Frontal cortex (tissue), 4 donors: ENCODE measurements around the gene FOLR2. TPM values are rescaled to one million over a fixed set of nuclear protein-coding genes. Genes with fewer than 3 reads are reported as not detected.
"Not testable (repeated sequence)": the region's sequence is repeated elsewhere in the genome, so short reads cannot be mapped to it uniquely, and the experiment has no call there.

Experiments
- DNase-seq, 2 donors: peaks; one replicate each; pipeline ENCODE4 v3.0.0; 2012; ENCODE audit warnings: low spot score in 2 of 2
- FAIRE-seq: peaks from 2 replicates; lab custom pipeline; 2012; peaks lifted over from hg19 to GRCh38; lab: Jason Lieb, UNC
- total RNA-seq: library from RNA; depleted of rRNA; stranded (reverse); fragments of >200 nt; gene quantifications from one replicate; pipeline ENCODE4 v1.2.3, GENCODE V29; 2014
- donor health status: control.
- donor health status: control.
- donor health status: control.

FOLR2 gene
- total RNA-seq, 1 donor from 2014 or later, result 5.7 TPM

DNA sequence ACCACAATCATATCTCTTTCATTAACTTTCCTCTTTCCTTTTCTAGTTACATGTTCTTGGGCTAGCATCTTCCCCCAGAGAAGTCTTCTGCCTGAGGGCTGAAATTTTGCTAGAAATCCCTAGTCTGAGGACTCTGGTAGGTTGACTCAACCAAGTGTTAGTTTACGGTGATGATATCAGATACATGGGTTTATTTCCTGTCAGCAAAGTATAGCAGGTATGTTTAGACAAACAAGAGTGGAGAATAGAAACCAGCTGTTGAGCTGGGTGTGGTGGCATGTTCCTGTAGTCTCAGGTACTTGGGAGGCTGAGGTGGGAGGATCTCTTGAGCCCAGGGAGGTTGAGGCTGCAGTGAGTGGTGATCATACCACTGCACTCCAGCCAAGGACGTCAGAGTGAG, 13.4 kb upstream of the FOLR2 start:
- no peak for FAIRE-seq
- DNase-seq, result no peak

DNA sequence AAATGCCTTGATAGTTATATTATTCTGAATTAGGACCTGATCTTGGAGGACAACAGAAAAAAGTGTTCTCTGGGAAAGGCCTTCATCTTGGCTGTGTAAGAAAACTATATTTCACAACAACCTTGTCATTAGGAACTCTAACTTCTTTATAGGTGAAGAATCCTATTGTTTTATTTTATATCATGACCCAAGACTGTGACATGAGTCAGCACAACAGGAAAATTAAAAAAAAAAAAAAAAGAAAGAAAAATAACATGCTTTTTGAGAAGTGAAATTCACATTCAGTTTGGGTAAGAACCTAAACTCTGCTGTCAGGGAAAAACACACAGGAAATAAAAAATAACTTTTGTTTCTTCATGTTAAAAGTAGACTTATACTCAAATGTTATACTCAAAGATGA, 11.7 kb upstream of the FOLR2 start:
- DNase-seq, result no peak
- no peak for FAIRE-seq

DNA sequence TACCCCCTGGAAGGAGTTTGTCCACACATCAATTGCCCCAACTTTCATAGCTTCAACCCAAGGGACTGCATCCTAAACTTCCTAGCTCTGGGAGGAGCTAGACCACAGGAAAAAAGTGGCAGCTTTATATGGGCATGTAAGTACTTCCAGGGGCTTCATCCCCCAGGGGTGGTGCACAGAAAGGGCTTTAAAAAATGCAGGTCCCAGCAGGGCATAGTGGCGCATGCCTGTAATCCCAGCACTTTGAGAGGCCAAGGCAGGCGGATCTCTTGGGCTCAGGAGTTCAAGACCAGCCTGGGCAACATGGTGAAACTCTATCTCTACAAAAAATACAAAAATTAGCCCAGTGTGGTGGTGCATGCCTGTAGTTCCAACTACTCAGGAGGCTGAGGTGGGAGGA, 9.8 kb upstream of the FOLR2 start:
- not testable (repeated sequence) for FAIRE-seq, DNase-seq

DNA sequence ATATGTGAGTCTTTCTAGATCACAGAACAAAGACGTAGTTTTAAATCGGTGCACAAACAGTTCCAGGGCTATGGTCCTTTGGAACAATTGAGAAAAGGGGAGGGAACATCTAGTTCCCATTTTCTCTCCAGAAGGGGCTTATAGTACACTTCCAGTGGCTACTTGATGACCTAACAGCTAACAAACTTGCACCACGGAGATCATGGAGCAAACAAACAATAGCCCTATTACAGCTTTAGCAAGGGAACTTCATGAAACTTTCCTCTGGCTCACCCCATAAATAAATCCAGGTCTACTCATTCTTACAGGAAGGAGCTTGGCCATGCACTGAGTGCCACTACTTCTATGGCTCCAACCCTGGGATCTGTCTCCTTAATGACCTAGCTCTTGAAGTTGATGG, 8.3 kb upstream of the FOLR2 start:
- FAIRE-seq (no peak), DNase-seq (no peak)

DNA sequence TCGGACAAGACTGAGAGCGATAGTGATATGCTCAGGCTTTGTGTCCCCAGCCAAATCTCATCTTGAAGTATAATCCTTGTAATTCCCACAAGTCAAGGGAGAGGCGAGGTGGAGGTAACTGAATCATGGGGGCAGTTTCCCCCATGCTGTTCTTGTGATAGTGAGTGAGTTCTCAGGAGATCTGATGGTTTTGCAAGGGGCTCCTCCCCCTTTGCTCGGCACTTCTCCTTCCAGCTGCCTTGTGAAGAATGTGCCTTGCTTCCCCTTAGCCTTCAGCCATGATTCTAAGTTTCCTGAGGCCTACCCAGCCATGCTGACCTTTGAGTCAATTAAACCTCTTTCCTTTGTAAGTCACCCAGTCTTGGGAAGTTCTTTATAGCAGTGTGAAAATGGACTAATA, 7.5 kb upstream of the FOLR2 start:
- FAIRE-seq (no peak), DNase-seq (no peak)

DNA sequence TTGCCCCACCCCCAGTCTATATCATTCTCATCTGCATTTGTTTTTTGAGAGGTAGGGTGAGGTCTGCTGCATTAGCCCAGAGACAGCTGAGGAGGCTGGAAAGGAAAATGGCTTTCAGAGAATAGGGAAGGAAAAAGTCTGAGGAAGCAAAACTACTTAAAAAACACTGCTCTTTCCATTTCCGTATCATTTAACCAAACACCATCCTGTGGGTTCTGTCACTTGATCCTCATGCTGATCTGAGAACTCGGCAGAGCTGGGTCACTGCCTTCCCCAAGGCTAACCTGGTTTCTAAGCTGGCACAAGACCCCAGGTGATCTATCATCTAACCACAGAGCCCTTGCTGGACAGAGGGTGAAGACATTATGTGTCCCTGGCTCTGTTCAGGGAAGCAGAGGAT, 1.2 kb downstream of the FOLR2 start:
- FAIRE-seq (no peak), DNase-seq (no peak)

DNA sequence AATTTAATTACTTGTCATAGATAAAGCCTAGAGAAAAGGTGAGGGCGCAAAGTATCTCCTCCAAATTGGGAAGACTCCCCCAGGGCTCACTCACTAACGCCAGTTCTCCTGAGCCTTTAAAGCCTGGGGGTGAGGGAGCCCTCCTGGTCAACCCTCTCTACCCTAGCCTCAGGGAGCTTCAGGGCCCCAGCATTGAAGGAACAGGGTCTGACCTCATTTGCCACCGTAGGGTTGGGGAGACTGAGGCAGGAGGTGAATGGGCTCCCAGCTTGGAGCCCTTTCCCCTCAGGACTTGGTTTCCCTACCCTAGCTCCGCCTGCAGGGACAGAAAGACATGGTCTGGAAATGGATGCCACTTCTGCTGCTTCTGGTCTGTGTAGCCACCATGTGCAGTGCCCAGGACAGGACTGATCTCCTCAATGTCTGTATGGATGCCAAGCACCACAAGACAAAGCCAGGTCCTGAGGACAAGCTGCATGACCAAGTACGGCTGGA, 1.7 kb downstream of the FOLR2 start:
- FAIRE-seq (no peak), DNase-seq (no peak)

DNA sequence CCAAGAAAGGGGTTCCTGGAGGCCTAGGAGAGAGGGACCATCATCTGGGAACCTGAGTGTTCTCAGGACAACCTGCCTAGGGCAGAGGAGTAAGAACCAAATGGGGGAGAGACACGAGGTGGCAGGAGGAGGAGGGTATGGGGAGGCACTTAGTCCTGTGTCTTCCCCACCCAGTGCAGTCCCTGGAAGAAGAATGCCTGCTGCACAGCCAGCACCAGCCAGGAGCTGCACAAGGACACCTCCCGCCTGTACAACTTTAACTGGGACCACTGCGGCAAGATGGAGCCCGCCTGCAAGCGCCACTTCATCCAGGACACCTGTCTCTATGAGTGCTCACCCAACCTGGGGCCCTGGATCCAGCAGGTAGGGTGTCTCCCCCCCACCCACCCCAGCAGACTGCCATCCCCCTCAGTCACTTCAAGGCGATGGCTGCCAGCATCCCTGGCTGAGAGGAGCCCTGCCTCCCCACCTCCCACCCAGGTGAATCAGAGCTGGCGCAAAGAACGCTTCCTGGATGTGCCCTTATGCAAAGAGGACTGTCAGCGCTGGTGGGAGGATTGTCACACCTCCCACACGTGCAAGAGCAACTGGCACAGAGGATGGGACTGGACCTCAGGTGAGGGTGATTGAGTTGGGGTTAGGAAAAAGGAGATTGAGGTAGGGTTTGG, 4.2 kb downstream of the FOLR2 start:
- FAIRE-seq, result no peak
- DNase-seq, result no peak

DNA sequence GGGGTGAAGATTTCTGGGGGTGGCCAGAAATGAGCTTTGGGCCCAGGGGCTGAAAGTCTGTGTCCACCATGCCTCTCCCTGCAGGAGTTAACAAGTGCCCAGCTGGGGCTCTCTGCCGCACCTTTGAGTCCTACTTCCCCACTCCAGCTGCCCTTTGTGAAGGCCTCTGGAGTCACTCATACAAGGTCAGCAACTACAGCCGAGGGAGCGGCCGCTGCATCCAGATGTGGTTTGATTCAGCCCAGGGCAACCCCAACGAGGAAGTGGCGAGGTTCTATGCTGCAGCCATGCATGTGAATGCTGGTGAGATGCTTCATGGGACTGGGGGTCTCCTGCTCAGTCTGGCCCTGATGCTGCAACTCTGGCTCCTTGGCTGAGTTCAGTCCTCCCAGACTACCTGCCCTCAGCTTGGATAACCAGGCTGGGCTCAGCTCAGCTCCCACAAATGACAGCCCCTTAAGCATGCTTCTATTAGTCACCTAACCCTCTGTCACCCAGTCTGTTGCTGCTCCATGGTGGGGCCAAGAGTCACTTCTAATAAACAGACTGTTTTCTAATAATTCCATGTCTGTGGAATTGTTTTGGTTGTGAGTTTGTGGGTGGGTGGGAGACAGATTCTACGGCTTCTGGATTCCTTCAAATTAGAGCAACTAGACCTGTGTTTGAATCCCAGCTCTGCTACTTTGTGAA, 4.9 kb downstream of the FOLR2 start:
- DNase-seq (no peak), FAIRE-seq (no peak)

DNA sequence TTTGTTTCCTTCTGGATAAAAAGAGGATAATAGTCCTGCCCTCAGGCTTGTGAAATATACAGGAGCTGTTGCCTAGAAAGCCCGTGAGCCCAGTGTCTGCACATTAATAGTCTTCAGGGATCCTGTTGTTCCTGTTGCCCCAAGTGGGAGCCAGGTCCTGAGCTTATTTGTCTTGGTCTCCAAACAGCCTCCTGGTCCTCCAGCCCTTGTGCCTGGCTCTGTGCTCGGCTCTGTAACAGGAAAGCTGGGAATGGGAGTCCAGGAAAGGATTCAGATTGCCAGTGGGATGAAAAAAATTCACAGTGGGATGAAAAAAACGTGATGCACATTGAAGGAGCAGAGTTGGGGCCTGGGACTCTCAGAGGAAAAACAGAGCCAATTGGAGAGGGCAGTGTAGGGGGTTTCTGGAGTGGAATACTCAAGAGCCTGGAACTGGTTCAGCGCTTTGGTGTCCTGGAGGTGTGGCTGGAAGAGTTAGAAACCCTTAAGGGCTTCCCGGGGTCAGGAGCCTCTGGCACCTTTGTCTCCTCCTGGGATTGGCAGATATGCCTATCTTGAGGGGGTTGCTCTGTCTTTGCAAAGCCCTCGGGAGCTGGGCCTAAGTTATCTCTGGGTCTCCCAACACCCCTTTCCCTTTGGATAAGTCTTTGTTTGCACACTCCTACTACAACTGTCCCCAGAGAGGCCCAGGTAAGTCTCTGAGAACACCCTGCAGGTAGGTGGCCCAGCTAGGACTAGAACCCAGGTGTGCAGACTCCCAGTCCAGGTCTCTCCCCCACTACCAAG, 5.7 kb downstream of the FOLR2 start:
- no peak for DNase-seq
- no peak for FAIRE-seq

DNA sequence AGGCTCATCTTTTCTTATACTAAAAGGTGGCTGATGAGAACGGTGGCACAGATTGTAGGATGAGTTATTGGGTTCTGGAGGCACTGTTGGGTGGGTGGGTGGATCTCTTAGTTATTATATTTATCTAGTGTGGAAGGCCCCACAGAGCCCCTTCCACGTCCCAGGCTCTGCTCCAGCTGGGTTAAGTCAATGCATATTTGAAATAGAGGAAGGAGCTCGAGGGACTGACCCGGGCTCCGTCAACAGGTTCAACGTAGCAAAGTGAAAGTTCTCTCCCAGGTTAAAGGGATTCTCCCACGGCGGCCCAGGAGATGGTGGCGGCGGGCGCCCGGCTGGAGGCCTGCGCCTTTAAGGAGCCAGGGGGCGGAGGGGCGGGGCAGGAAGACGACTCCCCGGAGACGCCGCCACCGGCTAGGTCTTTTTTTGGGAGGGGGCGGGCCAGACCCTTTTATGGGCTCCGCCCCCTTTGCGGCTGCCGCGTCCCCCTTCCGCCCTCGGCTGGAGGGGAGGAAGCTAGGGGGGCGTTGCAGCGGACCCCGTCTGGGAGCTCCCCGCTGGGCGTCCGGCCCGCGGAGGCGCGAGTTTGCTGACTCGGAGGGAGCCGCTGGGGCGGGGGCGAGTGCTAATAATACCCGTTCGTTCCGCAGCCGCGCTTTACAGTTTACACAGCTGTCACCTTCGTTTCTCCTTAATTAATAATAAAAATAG, 6.5 kb downstream of the FOLR2 start:
- DNase-seq, result peak; percentile 68 to 78
- no peak for FAIRE-seq

DNA sequence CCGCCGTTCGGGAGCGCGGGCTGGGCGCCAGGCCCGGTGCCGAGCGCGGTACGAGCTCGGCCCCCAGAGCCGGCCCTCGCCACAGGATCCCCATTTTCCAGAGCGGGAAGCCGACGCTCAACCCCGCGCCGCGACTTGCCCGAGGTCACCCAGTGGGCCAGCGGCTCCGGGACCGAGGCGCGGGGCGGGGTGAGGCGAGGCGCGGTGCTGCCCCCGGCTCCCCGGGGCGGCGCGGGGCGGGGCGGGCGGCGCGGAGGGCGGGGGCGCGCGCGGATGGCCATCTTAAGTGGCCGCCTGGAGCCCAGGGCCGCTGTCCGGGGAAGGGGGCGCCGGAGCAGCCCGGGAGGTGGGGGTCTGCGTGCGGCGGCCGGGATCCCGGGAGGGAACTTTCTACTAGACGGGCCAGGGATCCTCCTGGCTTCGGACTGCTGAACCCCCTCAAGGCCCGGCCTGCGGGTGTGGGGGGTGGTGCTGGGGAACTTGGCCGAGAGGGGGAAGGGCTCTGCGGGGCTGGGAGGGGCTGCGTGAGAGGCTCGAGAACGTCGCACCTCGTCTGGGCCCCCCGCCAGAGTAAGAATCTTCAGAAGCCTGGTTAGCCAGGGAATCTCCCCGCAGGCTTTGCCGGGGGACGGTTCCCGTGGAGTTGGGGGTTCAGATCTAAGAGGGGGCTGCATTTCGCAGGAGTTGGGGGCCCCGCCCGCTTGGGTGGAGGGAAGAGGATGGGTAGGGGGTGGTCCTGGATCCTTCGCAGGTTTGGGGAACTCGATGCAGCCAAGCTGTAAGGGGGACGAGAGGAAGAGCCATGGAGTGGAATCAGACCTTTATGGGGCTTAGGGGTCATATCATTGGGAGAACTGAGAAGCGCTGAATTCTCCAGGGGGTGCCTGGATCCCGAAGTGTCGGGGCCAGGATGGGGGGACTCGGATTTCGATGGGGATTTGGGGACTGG, 7.3 kb downstream of the FOLR2 start:
- FAIRE-seq (no peak), DNase-seq (peak; percentile 57 to 68)

DNA sequence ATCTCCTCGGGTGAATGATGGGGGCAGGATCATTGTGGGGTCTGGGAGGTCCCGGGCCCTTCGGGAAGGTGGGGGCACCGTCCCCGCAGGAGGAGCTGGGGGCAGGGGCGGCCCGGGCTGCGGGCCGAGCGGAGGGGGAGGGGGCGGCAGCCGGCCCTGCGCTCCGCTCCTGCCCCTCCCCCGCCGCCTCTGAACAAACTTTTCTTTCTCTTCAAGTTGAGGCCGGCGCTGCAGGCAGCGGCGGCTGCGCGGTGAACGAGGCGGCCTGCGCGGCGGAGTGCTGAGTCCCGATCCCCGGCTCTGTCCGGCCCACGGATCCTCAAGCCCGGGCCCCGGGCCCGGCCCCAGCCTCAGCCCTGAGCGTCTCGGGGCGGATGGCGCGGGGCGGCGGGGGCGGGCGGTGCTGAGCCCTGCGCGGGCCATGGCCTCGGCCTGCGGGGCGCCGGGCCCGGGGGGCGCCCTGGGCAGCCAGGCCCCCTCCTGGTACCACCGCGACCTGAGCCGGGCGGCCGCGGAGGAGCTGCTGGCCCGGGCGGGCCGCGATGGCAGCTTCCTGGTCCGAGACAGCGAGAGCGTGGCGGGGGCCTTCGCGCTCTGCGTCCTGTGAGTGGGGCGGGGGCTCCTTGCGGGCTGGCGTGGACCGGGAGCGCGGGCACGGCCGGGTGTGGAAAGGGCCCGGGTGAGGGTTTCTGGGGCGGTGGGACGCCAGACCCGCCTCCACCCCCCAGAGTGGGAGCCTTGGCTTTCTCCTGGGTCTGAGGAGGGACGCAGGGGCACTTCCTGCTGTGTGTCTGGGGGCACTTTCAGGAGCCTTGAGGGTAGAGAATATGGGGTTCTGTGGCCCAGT, 8.2 kb downstream of the FOLR2 start, which contains the start of gene INPPL1:
Gene INPPL1 (plus strand): TSS at position 204 of the 847 bp plus-strand sequence. CDS start 218 bp downstream, at position 422.
- FAIRE-seq (no peak), DNase-seq (peak; percentile 57 to 70)

DNA sequence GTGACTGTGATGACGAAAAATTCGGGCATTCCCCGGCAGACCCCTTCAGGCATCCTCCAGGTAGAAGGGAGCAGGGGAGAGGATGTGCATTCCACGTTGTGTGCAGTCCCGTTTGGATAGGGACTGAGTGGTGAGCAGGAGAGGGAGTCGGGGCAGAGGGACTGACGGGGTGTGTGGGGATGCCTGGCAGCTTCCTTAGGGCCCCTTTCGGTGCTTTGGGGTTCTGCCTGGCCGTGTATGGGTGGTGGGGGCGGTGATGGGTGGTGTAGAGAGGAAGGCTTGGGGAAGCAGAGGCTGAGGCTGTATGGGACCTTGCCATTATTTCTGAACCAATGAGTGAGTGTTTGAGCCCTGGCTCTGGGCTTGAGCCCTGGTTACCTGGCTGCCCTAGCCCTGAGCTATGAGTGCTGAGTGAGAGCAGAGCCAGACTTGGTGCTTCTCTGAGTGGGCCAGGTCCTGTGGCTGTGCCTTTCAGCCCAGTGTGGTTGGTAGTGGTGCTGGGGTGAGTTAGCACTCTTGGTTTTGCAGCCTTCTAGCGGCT, 8.9 kb downstream of the FOLR2 start:
- DNase-seq (peak in 1 of 2 donors; percentile 12), FAIRE-seq (no peak)

DNA sequence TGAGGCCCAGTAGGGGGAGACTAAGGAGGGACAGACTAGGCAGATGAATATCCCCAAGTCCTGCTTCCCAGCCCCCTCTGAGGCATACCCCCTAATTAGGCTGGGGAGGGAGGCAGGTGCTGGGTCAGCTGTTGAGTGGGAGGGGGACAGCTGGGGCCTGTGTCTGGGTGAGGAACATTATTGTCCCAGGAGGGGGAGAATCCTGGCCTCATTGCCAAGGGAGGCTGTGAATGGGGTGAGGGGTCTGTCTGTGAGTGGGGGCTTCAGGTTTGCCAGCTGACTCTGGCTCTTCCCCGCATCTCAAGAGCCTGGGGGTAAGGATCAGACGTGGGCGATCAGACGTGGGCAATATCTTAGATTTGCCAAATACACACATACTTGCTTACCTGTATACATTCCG, 10.1 kb downstream of the FOLR2 start:
- DNase-seq (no peak), FAIRE-seq (no peak)

DNA sequence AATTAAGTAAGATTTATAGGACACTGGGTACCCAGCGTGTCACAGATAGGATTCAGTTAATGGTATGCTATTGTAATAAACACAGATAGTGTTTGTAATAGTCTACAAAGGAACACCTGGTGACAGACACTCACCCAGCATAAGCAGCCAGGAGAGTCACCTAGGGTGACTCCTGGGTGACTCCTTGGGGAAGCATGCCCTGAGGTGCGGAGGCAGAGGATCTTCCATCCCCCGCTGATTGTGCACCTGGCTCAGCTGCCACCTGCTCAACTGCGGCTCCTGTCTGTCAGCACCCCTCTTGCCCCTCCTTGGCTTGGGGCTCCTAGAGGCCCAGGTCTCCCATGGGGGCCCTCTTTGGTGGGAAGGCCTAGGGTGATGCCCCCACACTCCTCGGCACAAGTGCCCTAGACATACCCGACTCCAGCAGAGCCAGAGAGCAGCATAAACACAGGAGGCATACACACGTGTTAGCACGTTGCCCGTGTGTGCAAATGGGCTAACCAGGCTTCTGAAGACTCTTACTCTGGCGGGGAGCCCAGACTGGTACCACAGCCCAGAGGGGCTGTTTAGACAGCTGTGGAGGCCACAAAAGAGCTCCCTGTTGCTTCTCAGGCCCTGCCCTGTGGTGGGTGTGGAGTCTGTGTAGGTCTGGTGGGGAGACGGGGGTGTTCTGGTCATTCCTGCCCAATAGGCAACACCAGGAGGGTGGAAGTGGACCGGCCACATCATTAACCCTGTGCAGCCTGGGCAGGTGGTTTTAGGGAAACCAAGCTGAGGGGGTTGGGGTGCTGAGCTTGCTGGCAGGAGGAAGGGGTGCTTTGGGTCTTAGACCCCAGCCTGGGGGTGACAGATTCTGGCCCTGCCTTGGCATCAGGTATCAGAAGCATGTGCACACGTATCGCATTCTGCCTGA, 11.0 kb downstream of the FOLR2 start:
- DNase-seq, result peak in 1 of 2 donors; percentile 28

More for the DNA sequence above, 11.0 kb downstream of the FOLR2 start:
- FAIRE-seq, result no peak
